GM19099 (cell line): ENCODE results near the gene ANKRD37.

Source experiments
- POLR2A ChIP-seq: IDR thresholded peaks from 3 replicates; pipeline ENCODE4 v1.6.1; 2011; ENCODE audit warnings: low read depth; ENCODE audit not compliant: insufficient read length; ENCODE audit errors: extremely low read depth

Gene ANKRD37

GRCh38 chr4:185426960-185427688 is 30.5 kb downstream of the ANKRD37 start:
- no peak for TF ChIP-seq POLR2A

- TF ChIP-seq POLR2A = no peak
These were observed 33.0 kb downstream of the ANKRD37 start for GRCh38 chr4:185429660-185430059.

- TF ChIP-seq POLR2A = no peak
These were observed 38.8 kb downstream of the ANKRD37 start for GRCh38 chr4:185435466-185435865.

- TF ChIP-seq POLR2A = no peak
These were observed 41.2 kb downstream of the ANKRD37 start for GRCh38 chr4:185437809-185438208.

- no peak for TF ChIP-seq POLR2A
These were observed 44.8 kb downstream of the ANKRD37 start for GRCh38 chr4:185441479-185441878.

- TF ChIP-seq POLR2A = no peak
These were observed 48.6 kb downstream of the ANKRD37 start for GRCh38 chr4:185445209-185445608.
